Loucy (cell line): Measurements from ENCODE around the gene ITGB3.

Source experiments
- EZH2phosphoT487 ChIP-seq: fragments of 200-600 bp; IDR thresholded peaks from 2 replicates; pipeline ENCODE4 v1.6.1; 2018; ENCODE audit warnings: antibody characterized with exemption, mild to moderate bottlenecking, moderate library complexity, borderline replicate concordance
- TF ChIP-seq, protein P1 (sequence below): fragments of 200-600 bp; sonication (generic); conservative IDR thresholded peaks from 2 replicates; pipeline ENCODE4 v1.5.1; 2014; ENCODE audit warnings: mild to moderate bottlenecking, antibody characterized with exemption, low read length

DNA sequence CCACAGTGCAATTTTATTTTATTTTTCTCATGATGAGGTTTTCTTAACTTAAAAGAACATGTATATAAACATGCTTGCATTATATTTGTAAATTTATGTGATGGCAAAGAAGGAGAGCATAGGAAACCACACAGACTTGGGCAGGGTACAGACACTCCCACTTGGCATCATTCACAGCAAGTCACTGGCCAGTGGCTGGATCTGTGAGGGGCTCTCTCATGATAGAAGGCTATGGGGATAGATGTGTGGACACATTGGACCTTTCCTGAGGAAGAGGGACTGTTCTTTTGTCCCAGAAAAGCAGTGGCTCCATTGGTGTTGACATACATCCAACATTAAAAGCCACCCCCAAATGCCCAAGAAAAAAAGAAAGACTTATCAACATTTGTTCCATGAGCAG, 57.8 kb downstream of the ITGB3 start:
- TF ChIP-seq, protein P1, sequence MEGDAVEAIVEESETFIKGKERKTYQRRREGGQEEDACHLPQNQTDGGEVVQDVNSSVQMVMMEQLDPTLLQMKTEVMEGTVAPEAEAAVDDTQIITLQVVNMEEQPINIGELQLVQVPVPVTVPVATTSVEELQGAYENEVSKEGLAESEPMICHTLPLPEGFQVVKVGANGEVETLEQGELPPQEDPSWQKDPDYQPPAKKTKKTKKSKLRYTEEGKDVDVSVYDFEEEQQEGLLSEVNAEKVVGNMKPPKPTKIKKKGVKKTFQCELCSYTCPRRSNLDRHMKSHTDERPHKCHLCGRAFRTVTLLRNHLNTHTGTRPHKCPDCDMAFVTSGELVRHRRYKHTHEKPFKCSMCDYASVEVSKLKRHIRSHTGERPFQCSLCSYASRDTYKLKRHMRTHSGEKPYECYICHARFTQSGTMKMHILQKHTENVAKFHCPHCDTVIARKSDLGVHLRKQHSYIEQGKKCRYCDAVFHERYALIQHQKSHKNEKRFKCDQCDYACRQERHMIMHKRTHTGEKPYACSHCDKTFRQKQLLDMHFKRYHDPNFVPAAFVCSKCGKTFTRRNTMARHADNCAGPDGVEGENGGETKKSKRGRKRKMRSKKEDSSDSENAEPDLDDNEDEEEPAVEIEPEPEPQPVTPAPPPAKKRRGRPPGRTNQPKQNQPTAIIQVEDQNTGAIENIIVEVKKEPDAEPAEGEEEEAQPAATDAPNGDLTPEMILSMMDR: no peak
- TF ChIP-seq EZH2phosphoT487: no peak
